Spleen (tissue), 11 donors: ENCODE results near the gene CLCNKA. TPM values are rescaled to one million over a fixed set of nuclear protein-coding genes. Genes with fewer than 3 reads are reported as not detected.

ENCODE experiments used
- DNase-seq: peaks from one replicate; pipeline ENCODE4 v3.0.0-alpha.2; 2020
- H3K27ac ChIP-seq, 8 donors: fragments of 200-600 bp; sonication (generic) in 7 of 8; 1 replicate in 4 of 8; 2 replicates in 4 of 8; pipeline versions ENCODE4 v1.5.0 to v1.8.0; 2016 to 2021; ENCODE audit warnings: inconsistent platforms in 4 of 8, mild to moderate bottlenecking in 4 of 8, moderate library complexity in 1 of 8
- H3K27me3 ChIP-seq, 7 donors: fragments of 200-600 bp; sonication (generic) in 6 of 7; replicated peaks in 1 of 7; 1 replicate in 4 of 7; 2 replicates in 3 of 7; pipeline versions ENCODE4 v1.5.0 to v1.8.0; 2016 to 2021; ENCODE audit warnings: inconsistent platforms in 3 of 7, mild to moderate bottlenecking in 1 of 7
- H3K36me3 ChIP-seq, 6 donors: fragments of 200-600 bp; sonication (generic) in 5 of 6; 1 replicate in 4 of 6; 2 replicates in 2 of 6; pipeline versions ENCODE4 v1.5.0 to v1.8.0; 2016 to 2021; ENCODE audit warnings: inconsistent platforms in 2 of 6
- H3K4me1 ChIP-seq, 6 donors: fragments of 200-600 bp; sonication (generic) in 5 of 6; 1 replicate in 3 of 6; 2 replicates in 3 of 6; pipeline versions ENCODE4 v1.5.0 to v1.8.0; 2016 to 2021; ENCODE audit warnings: inconsistent platforms in 3 of 6
- H3K4me3 ChIP-seq, 8 donors: fragments of 200-600 bp; sonication (generic) in 7 of 8; 1 replicate in 4 of 8; 2 replicates in 4 of 8; pipeline versions ENCODE4 v1.5.0 to v1.8.0; 2016 to 2021; ENCODE audit warnings: inconsistent platforms in 4 of 8, mild to moderate bottlenecking in 4 of 8, moderate library complexity in 2 of 8
- H3K9me3 ChIP-seq, 8 donors: fragments of 200-600 bp; sonication (generic) in 7 of 8; 1 replicate in 4 of 8; 2 replicates in 4 of 8; pipeline versions ENCODE4 v1.5.0 to v1.8.0; 2016 to 2021; ENCODE audit warnings: inconsistent platforms in 4 of 8
- POLR2A ChIP-seq, 3 donors: fragments of 450-650 bp; IDR thresholded peaks; one replicate each; pipeline ENCODE4 v1.5.1; 2017; ENCODE audit warnings: antibody characterized with exemption in 3 of 3, mild to moderate bottlenecking in 1 of 3
- POLR2AphosphoS5 ChIP-seq, 3 donors: sonication (generic); formaldehyde crosslinking; IDR thresholded peaks; one replicate each; pipeline ENCODE4 v1.5.1; 2017; ENCODE audit warnings: antibody characterized with exemption in 3 of 3
- WGBS, 5 donors: extraction: QIAGEN DNeasy Blood & Tissue Kit in 3 of 5; methylation state at CpG; one replicate each; pipeline versions ENCODE4 v1.1.5 to v1.1.7; 2013 to 2018; 5-methylcytosine and 5-hydroxymethylcytosine counted together
- intact Hi-C: fragments of 100-400 bp; cut with DNase I; formaldehyde crosslinking; loops from one replicate; pipeline ENCODE4 v1.15.0; 2023; ENCODE audit warnings: low total_unique reads
- polyA plus RNA-seq, 3 donors: library from polyadenylated mRNA; stranded (reverse); fragments of 200-250 nt; gene quantifications; one replicate each; pipeline ENCODE4 v1.2.1, GENCODE V29; 2013
- total RNA-seq, 7 donors: library from RNA; depleted of rRNA in 3 of 7; stranded (reverse); fragments of >200 nt in 3 of 7; fragmentation: NEBNext Ultra II Directional in 4 of 7; extraction: Animal tissue kit (Norgen Biotek cat#: 25700) in 4 of 7; gene quantifications; one replicate each; pipeline versions ENCODE4 v1.1.0 to v1.2.1, GENCODE V29; 2016 to 2021
- TF ChIP-seq, protein P1 (sequence below), 11 experiments: fragments of 200-600 bp in 7 of 11; fragments of 450-650 bp in 4 of 11; sonication (generic) in 4 of 11; IDR thresholded peaks in 8 of 11; conservative IDR thresholded peaks in 3 of 11; 1 replicate in 7 of 11; 2 replicates in 4 of 11; pipeline versions ENCODE4 v1.4.0 to v1.8.0; 2016 to 2021; ENCODE audit warnings: antibody characterized with exemption in 11 of 11, inconsistent platforms in 4 of 11, mild to moderate bottlenecking in 1 of 11
- donor health status: healthy with polysubstance abuse.
- donor health status: DM: no; HTN: no; CAD: no; lungs with moderate emphysema.
- donor health status: DM: no; HTN: no; CAD: no.
- donor health status: Bipolar disorder and iron deficiency.
- donor health status: healthy.
- donor health status: DM: no; HTN: no; CAD: no.
- donor health status: DM: yes; HTN: yes; CAD: no.

The CLCNKA gene
- total and polyA plus RNA-seq, 10 donors: 0.19 to 0.50 (median 0.30) TPM; not detected in 4

DNA sequence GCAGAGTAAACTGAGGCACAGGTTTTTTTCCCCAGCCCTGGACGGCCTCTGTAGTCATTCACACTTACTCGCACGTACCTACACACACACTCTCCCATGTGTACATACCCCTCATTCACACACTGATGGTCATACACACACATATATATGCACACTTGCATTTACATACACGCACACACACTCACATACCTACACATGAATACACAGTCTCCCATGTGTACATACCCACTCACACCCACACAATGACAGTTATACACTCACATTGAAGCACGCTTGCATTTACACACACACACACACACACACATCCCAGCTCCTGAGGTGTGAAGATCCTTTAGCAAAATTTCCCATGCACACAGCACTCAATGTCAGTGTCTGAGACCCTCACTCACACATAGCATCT, 52.4 kb downstream of the CLCNKA start:
- H3K4me3 ChIP-seq: peak overlapping the region in 1 of 8 donors; percentile 67
- H3K27ac ChIP-seq: no peak overlapping the region
- 83 to 87% (median 86%) methylated on average over 5 of the region's 5 CpGs for WGBS, 5 donors
- H3K27me3 ChIP-seq: peaks cover 0 to 50% (median 13%) of the 10 kb centered on the region in 7 donors
- intact Hi-C loops: no loop called here
- TF ChIP-seq POLR2AphosphoS5 (IDR thresholded peaks at IDR 0.05) (no peak), POLR2A (IDR thresholded peaks at IDR 0.05) (no peak)
- TF ChIP-seq, protein P1, sequence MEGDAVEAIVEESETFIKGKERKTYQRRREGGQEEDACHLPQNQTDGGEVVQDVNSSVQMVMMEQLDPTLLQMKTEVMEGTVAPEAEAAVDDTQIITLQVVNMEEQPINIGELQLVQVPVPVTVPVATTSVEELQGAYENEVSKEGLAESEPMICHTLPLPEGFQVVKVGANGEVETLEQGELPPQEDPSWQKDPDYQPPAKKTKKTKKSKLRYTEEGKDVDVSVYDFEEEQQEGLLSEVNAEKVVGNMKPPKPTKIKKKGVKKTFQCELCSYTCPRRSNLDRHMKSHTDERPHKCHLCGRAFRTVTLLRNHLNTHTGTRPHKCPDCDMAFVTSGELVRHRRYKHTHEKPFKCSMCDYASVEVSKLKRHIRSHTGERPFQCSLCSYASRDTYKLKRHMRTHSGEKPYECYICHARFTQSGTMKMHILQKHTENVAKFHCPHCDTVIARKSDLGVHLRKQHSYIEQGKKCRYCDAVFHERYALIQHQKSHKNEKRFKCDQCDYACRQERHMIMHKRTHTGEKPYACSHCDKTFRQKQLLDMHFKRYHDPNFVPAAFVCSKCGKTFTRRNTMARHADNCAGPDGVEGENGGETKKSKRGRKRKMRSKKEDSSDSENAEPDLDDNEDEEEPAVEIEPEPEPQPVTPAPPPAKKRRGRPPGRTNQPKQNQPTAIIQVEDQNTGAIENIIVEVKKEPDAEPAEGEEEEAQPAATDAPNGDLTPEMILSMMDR (IDR thresholded peaks at IDR 0.05 in 8 of 11, conservative IDR thresholded peaks at IDR 0.05 in 3 of 11): no peak
- no peaks in the 10 kb centered on the region for H3K36me3 ChIP-seq
- no peaks in the 10 kb centered on the region for H3K9me3 ChIP-seq
- peaks cover 6 to 48% (median 24%) of the 10 kb centered on the region in 6 donors for H3K4me1 ChIP-seq
- no peak for DNase-seq

DNA sequence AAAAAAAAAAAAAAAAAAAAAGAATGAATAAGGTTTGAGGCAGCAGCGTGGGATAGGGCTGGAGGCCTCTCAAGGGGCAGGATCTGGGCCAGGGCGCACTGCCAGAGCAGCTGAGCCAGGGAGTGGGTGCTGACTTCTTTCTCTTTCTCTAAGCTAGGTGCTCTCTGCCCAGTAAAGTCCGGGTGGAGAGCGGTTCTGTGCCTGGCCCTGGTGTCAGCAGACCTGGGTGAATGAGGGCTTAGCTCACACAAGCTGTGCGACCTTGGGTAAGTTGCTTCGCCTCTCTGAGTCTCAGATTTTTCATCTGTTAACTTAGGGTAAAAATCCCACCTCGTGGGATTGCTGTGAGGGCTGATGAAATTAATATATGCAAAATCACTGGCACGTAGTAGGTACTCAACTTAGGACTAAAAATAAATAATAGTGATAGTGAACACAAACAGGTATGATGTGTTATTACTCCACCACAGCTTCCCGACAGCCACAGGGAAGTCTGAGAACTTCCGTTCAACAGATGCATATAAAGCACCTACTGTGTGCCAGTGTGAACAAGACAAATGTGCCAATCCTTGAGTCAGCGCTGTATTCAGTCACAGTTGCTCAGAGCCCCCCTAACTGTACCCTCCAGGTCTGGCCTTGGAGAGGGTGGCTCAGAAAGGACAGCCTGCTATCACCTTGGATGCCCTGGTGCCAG, 53.6 kb downstream of the CLCNKA start:
- TF ChIP-seq, protein P1 (IDR thresholded peaks at IDR 0.05 in 8 of 11, conservative IDR thresholded peaks at IDR 0.05 in 3 of 11): no peak
- Histone ChIP-seq H3K4me3 (no peak overlapping the region), H3K36me3 (no peaks in the 10 kb centered on the region), H3K9me3 (no peaks in the 10 kb centered on the region), H3K4me1 (peaks cover 3 to 41% (median 23%) of the 10 kb centered on the region in 6 donors), H3K27ac (no peak overlapping the region), H3K27me3 (peaks cover 0 to 50% (median 13%) of the 10 kb centered on the region in 7 donors)
- 73 to 88% (median 79%) methylated on average over 11 of the region's 11 CpGs for WGBS, 5 donors
- intact Hi-C loops: no loop called here
- no peak for DNase-seq

DNA sequence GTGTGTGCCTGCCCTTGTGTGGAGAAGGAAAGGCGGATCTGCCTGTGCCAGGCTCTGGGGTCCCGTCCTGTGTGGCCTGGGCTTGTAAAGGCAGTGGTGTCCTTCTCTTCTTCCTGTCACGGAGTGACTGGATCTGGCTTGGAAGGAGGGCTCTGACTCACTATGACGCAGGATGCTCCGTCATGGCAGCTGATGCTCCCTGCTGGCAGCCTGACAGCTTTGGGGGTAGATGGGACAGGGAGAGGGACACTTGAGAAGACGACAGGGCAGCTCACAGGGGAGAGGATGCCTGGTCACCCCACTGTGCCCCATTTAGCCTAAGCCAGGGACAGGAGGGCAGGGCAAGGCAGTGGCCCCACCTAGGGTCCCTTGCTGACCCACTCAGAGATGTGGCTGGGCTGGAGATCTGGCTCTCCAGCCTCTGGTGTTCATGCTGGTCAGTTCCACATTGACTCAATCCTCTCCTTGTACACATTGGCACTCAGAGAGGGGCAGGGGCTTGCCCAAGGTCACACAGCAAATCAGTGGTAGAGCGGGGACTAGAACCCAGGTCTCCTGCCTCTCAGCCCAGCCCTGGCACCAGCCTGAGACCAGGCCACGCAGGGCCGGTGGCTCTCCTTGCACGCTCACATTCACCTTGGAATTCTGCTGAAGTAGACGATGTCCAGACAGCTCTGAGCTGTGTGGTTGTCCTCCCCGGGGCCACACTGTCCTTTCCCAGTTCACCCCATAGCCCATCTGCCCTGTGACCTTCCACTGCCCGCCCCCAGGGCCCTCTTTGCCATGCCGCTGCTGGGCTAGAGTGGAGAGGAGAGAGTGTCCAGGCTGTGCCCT, 54.4 kb downstream of the CLCNKA start:
- H3K9me3 ChIP-seq: no peaks in the 10 kb centered on the region
- no peak overlapping the region for H3K27ac ChIP-seq
- WGBS, 5 donors: 52 to 87% (median 80%) methylated on average over 7 to 14 of the region's 14 CpGs
- no peak overlapping the region for H3K4me3 ChIP-seq
- peaks cover 3 to 34% (median 23%) of the 10 kb centered on the region in 6 donors for H3K4me1 ChIP-seq
- TF ChIP-seq, protein P1 (IDR thresholded peaks at IDR 0.05 in 8 of 11, conservative IDR thresholded peaks at IDR 0.05 in 3 of 11): no peak
- TF ChIP-seq POLR2AphosphoS5 (IDR thresholded peaks at IDR 0.05) (peak in 2 of 3 donors; percentile 42 to 54), POLR2A (IDR thresholded peaks at IDR 0.05) (no peak)
- peaks cover 0 to 47% (median 13%) of the 10 kb centered on the region in 7 donors for H3K27me3 ChIP-seq
- H3K36me3 ChIP-seq: no peaks in the 10 kb centered on the region
- intact Hi-C loops: no loop called here
- DNase-seq: no peak

DNA sequence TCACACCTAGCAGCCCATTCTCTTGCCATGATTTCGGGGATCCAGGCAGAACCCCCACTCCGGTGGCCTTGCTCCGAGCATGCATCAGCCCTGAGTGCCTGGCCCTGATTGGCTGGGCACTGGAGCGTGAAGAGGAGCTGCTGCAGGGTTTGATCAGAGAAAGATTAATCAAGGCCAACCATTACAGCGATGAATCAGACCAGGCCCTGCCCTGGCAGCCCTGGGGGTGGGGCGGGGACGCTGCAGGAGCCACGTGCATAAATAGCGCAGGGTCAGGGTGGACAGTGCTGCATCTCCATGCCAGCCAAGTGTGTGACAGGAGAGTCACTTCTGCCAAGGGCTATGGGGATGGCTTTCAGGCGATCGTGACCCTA, 55.0 kb downstream of the CLCNKA start:
- no peak overlapping the region for H3K27ac ChIP-seq
- peaks cover 0 to 43% (median 13%) of the 10 kb centered on the region in 7 donors for H3K27me3 ChIP-seq
- H3K4me3 ChIP-seq: no peak overlapping the region
- TF ChIP-seq, protein P1 (IDR thresholded peaks at IDR 0.05 in 8 of 11, conservative IDR thresholded peaks at IDR 0.05 in 3 of 11): no peak
- TF ChIP-seq POLR2A (IDR thresholded peaks at IDR 0.05) (no peak), POLR2AphosphoS5 (IDR thresholded peaks at IDR 0.05) (no peak)
- H3K4me1 ChIP-seq: peaks cover 3 to 34% (median 23%) of the 10 kb centered on the region in 6 donors
- no peaks in the 10 kb centered on the region for H3K9me3 ChIP-seq
- intact Hi-C loops: no loop called here
- 80 to 87% (median 85%) methylated on average over 8 to 11 of the region's 11 CpGs for WGBS, 5 donors
- no peak for DNase-seq
- H3K36me3 ChIP-seq: no peaks in the 10 kb centered on the region
